Stomach (tissue), 4 donors: ENCODE results near the gene HTR1A.

Experiments used
- CTCF ChIP-seq, 7 experiments: fragments of 450-650 bp in 4 of 7; fragments of 200-600 bp in 3 of 7; sonication (generic) in 3 of 7; IDR thresholded peaks; one replicate each; pipeline ENCODE4 v1.5.1; 2016 to 2019; ENCODE audit warnings: antibody characterized with exemption in 7 of 7, control low read depth in 2 of 7, mild to moderate bottlenecking in 1 of 7
- POLR2A ChIP-seq, 4 donors: fragments of 450-650 bp; IDR thresholded peaks; one replicate each; pipeline ENCODE4 v1.6.1; 2016; ENCODE audit warnings: antibody characterized with exemption in 4 of 4, control low read depth in 2 of 4, mild to moderate bottlenecking in 1 of 4, moderate library complexity in 1 of 4

- TF ChIP-seq CTCF (IDR thresholded peaks at IDR 0.05) (no peak), POLR2A (IDR thresholded peaks at IDR 0.05) (no peak)
Observed at GRCh38 chr5:63911871-63912270, 50.4 kb downstream of the HTR1A start.
